GM19324 (cell line): ENCODE measurements around the gene KRT78.

Experiments used
- ATAC-seq: cut with Tn5 transposase; IDR thresholded peaks from one replicate; pipeline ENCODE4 v1.9.1; 2021; ENCODE audit warnings: mild to moderate bottlenecking, moderate library complexity; ENCODE audit not compliant: unreplicated experiment, low FRiP score

KRT78 gene

DNA sequence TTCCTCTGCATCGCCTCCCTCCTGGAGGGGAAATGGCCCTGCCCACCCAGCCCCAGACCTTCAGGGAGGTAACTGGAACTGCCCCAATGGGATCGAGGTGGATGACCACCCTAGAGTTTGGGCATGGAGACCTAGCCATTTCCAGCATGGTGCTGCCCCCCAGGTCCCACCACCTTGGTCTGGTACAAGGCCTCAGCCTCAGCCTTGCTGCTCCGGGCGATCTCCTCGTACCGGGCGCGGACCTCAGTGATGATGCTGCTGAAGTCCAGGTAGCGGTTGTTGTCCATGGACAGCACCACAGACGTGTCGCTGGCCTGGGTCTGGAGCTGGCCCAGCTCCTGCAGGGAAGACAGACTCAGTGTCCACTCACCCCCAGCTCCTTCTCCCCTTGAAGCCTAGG, 4.4 kb downstream of the KRT78 start:
- no peak for ATAC-seq

DNA sequence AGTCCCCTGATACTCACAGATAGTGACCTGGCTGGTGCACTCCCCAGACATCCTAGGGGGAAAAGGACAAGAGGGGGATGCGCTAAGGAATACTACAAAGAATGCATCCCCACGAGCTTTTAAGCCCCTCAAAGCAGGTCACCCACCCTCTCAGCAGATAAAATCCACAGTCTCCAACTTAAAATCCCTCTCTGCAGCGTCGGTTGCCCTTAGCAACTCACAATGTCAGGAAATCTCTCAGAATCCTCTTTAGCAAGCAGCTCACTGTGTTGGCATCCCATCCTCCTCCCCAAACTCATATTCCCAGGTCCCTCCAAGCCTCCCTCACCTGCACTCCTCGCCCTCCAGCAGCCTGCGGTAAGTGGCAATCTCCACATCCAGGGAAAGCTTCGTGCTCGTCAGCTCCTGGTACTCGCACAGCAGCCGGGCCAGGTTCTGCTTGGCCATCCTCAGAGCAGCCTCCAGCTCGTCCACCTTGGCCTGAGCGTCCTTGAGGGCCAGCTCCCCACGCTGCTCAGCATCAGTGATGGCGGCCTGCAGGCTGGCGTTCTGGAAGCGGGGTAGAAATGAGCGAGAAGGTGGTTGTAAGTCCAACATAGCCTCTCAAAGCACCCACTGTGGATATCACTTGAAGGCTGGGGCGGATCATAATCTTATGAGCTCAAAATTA, 9.2 kb downstream of the KRT78 start:
- ATAC-seq: no peak

DNA sequence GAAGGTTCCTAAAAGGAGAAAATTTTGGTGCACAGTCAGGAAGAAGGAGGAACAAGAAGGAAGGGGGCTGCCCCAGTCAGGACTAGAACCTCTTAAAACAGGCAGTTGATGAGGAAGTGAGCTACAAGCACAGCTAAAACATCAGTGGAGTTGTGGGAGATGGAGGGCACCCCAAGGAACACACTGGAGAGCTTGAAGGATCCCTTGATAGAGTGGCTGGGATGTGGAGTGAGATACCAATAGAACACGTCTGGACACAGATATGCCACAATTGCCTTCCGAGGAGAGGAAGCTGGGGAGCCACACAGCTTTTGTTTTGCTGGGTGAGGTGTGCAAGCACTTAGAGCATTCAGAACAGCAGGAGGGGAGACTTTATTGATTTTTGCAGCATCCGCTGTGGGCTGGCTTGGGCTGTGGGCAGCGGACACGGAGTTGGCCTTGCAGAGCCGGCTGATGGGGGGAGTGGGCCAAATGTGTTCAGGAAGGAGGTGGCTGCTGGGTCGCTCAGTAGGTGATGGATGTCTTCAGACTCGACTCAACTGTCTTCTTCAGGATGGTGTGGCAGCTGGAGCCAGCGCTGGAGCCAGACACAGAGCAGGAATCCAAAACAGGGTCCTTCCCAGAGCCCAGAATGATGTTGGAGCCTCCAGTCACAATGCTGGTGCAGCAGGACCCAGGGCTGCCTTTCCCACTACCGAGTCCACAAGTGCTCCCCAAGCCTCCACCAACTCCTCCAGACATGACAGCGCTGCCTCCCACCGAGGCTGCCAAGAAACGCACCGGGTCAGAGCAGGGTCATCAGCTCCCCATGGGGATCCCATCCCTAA, 10.0 kb downstream of the KRT78 start:
- no peak for ATAC-seq

DNA sequence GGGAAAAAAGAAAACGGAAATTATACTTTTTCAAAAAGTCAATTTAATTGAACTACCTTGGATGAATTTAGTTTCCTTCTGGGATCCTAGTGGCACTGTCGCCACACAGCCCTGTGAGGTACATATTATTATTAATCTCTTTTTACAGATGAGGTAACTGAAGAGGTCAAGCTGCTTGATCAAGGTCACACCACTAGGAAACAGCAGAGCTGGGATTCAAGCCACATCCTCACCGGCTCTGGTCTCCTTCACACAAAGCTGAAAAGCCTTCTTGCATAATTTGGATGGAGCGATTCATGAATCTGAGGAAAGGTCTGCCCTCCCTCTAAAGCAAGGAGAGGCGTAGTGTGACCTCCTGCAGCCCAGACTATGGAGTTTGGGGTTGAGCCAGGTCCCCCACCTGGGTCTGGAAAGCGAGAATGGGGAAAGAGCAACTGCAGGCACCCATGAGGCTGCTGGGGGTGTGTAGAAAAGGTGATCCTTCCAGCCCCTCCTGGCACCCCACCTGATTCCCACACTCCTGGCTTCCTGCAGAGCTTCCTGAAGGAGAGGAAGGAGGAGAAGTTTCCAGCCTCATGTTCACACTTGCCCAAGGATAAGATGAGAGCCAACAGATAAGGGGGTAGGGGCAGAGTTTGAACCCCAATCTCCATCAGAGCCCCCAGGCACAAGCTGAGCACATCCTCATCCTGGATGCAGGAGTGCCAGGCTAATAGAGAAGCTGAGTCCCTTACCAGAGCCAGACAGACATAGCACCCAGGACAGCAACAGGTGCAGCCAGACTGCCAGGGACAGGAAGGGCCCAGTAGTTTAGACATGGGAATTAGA, 10.8 kb downstream of the KRT78 start:
- ATAC-seq: no peak

DNA sequence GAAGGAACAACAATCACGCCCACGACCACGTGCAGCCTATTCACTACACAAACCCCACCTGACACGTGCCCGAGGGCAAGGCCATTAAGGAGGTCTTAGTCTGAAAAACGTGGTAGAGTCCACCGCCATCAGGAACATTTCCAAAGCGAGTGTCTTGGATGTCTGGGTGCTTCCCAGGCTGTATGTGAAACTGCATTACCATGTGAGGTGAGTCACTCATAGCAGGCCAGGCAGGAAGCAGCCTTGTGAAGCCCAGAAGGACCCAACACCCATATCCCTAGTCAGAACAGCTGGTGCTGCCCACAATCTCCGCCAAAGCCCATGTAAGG, 11.4 kb downstream of the KRT78 start:
- no peak for ATAC-seq

DNA sequence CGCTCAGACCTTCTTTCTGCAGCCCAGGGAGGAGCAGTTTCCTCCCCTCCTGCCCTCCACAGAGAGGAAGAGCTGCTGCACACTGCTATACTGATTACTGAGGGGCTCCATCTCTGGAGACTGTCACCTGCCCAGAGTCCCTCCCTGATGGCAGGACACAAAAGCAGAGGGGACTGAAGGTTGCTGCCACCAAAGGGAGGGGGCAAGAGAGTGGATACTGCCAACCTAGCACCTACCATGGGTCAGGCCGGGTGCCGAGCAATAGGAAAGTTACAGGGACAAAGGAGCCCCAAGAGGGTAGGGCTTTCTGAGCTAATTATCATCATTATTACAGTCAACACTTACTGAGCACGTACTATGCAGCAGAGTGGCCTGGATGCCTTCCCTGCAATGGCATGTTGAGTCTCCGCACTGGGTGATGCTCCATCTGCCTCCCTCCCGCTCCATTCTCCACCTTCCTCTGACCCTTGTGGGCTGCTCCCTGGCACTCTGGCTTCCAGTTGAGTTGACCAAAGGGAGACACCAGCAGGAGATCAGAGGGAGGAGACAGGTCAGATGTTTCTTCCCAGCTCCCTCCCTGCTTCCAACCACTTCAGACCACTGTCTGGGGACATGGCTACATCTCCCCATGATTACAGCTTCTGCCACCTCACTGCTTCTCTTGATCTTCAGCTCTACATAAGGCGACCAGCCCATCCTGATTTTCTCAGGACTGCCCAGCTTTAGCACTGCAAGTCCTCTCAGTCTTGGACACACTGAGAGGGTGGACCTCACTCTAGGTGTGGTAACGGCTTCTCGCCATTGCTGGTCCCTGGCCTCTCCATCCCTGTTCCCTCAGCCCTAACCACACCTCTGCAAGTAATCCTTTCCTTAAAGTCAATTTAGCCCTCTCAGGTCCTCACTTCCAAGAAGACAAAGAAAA, 12.0 kb downstream of the KRT78 start:
- no peak for ATAC-seq

DNA sequence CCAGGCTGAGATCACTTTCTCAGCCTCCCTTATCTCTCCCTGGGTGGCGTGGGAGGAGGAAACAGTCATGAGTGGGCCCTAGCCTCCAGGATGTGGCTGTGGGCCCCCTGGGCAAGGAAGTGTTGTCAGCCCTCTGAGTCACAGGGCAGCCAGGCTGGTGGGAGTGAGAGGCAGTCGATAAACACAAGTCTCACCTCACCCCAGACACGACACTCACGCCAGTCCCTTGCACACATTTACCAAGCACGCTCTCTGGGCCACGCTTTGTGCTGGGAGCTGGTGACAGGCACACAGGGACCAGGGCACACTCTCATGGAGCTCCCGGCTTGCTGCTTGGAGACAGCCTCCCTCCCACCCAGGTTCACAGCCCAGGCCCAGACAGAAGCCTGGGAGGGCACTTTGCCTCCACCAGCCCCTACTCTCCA, 12.7 kb downstream of the KRT78 start:
- ATAC-seq: no peak

DNA sequence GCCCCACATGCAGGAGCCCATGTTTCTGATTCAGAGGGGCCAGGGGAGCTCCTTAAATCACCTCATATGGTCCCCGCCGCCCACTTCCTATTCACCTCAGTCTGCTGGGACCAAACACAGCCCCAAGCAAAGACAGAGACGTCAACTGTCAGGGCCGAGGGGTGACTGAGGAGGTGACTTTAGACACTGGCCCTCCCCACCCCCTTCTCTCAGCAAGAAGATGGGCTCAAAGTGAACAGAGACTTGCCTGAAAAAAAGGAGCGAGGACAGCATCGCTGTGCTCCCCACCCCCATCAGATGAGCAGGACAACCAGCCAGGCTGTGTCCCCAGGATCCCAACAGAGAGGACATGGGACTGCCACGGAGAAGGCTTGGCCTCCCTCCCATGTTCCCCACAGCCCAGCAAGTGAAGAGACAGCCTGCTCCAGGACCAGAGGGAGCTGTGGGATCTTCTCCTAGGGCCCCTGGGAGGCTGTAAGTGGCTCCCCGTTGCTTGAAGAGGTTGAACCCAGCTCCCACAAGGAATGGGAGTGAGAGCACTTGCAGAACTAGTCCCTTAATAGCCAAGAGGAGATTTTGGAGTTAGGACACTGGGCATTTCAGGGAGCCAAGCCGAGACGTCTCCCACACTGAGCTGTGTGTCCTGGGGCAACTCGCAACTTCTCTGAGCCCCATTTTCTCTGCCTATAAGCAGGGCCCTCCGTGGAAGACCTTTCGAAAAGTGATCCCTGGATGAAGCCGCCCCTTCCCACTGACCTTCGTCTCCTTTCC, 13.3 kb downstream of the KRT78 start:
- ATAC-seq: no peak

DNA sequence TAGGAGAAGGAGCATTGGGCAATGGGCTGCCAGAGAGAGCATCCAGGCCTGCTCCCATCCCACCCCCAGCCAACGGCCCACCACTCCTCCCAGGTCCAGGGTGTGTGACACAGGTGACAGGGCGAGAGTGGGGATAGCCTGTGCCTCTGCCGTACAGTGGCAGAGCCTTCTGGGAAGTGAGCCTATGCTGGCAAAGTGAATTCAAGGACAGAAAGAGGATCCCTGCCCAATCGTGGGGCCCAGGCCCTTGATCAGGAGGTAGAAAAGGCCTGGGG, 14.1 kb downstream of the KRT78 start:
- ATAC-seq: no peak

DNA sequence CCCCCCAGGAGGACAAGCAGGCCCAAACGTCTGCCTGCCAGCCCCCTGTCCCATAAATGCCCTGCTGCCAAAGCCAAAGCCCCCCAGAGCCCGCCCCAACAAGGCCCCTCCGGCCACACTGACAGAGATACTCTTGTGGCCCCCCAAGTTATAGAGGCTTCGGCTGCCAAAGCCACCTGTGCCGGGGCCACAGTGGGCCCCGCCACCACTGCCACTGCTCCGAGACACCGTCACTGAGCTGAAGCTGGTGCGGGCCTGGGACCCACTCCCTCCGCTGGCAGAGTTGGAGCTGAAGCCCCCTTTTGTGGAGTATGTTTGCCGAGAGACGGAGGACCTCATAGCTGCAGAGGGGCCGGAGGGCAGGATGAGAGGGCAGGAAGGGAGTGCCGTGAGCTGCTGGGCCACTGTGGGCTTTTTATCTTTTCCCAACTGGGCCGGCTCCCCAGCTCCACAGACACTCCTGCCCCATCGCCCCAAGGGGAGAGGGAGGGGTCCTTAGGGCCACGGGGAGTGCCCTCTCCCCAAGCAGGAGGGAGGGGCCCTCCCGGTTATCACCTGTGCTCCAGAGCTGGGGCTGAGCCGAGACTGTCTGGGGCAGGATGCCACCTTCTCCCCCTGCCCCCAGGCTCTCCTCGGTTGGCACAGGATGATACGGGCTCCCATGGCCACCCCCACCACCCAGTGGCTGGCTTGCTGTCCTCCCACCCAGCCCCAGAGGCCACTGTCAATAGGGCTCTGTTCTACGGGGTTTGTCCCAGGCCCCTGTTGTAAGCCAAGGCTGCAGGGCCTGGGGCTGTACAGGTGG, 14.7 kb downstream of the KRT78 start, which contains the start of gene KRT79:
Gene KRT79 (minus strand): TSS at position 390 of the 805 bp plus-strand sequence. CDS start 51 bp downstream, at position 339.
- no peak for ATAC-seq

DNA sequence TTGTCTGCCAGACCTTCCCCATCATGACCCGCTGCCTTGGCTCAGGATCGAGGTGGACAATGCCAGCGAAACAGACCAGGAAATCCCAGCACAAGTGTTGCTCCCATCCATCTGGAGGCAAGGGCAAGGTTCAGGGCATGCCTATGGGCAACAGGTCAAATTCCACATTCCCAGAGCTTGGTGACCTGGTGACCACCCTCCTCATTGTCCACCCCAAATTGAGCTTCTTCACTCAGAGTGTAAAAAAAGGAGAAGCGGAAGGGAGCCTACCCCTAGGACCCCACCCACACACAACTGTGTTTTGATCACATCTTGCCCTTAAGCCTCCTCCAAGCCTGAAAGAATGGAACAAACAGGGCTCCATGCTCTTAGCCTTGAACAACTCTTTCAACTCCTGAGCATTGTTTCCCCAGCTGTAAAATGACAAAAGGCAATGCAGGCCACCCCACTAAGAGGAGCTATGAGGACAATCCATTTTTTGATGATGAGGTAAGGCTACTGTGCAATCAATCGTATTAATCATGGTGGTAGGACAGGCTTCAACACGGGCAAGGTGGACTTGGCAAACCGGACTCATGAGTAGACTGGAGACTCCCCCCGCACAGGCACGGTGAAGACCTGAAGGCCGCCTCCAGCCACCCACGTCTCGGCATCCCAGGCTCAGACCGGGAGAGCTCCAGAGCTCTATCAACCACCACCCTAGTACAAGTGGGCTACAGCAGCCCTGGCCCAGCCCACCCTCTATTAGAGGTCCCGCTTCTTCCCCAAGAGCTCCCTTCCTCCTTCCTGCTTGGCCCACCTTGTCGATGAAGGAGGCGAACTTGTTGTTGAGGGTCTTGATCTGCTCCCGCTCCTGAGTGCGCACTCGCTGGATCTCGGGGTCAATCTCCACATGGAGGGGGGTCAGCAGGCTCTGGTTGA, 15.5 kb downstream of the KRT78 start:
- ATAC-seq: no peak

DNA sequence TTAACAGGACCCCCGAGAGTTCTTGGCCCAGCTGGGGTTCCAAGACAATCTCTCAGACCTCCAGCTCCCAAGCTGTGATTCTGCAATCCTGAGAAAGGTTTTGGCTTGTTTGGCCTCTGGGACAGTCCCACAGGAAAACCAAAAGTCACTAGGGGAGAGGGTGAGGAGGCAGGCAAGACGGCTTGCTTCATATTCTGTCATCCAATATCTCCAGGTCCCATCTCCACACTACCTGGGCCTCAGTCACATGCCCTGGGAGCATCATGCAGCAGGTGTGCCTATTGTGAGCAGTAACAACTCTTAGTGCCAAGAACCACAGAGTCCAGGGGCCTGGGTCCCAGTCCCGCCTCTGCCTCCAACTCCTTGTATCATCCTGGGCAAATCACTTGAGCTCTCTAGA, 16.3 kb downstream of the KRT78 start:
- ATAC-seq: no peak

DNA sequence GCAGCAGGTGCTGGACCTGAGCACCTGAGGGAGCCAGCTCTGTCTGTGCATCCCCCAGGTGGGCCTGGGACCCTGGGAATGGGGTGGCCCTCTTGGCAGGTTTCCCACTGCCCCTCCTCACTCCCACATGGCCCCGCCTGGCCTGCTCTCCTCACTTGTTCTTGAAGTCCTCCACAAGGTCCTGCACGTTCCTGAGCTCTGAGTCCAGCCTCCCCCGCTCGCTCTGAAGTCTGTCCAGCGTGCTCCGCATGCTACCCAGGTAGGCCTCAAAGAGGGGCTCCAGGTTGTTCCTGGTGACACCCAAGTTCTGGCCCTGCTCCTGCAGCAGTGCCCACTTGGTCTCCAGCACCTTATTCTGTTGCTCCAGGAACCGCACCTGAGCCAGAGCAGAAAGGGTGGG, 17.5 kb downstream of the KRT78 start:
- ATAC-seq: no peak

DNA sequence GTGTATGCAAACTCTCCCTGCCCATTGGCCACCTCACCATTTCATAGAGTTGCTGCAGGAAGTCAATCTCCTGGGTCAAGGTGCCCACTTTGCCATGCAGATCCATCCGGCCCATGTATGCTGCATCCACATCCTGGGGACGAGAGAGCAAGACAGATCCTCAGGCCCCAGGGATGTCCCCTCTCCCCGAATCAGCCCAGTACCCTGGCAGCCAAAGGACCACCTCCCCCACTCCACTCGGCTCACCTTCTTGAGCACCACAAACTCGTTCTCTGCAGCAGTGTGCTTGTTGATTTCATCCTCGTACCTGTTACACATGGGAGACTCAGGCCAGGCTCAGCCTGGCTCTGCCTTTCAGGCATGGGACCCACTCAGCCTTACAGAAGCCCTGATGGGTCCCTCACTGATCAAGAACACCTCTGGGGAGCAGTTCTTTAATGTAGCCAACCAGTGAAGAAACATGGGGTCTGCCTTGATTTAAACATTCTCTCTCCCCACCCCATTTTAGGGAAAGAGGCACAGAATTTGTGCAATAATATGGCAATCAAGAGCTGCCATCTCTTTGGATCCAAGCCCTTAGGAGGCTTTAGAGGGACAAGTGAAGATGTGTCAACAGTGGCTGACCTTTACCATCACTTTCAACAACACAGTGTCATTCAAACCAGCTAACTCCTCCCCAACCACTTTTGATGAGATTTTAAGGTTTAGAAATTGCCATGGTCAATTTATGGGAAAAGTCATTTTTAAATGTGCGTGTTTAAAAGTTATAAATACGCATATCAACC, 18.6 kb downstream of the KRT78 start:
- ATAC-seq: no peak

DNA sequence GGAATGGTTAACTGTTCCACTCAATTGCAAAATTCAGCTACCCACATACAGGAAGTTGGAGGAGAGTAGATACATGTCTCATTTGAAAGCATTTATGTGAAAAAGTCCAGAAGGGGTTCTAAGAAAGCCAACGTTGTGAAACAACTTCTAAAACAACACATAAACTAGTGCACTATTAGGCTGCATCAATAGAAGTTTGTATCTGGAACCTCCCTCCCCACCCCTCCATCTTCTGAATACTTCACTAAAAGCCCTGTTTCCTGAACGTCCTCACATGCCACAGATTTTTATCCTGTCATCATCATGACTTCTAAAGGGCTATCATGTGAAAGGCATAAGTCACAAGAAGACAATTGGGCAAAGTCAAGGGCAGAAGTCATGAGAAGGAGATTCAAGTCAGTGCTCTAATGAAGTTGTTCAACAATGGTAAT, 20.2 kb downstream of the KRT78 start:
- no peak for ATAC-seq

DNA sequence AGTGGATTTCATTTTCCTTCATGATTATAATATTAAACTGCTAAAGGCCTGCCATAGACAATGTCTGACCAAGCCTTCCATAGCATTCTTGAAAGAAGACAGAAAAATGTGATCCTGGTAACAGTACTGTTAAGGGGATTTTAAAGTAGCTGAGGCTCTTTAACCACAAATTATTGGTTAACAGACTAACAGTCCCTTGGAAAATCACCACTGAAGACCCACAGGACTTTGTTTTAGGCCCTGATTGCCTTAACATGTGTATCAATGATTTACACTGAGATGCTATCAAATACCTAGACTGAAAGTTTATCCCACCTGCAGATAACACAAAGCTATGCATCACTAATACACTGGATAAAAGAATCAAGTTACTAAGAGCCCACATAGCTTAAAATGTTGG, 20.6 kb downstream of the KRT78 start:
- no peak for ATAC-seq

DNA sequence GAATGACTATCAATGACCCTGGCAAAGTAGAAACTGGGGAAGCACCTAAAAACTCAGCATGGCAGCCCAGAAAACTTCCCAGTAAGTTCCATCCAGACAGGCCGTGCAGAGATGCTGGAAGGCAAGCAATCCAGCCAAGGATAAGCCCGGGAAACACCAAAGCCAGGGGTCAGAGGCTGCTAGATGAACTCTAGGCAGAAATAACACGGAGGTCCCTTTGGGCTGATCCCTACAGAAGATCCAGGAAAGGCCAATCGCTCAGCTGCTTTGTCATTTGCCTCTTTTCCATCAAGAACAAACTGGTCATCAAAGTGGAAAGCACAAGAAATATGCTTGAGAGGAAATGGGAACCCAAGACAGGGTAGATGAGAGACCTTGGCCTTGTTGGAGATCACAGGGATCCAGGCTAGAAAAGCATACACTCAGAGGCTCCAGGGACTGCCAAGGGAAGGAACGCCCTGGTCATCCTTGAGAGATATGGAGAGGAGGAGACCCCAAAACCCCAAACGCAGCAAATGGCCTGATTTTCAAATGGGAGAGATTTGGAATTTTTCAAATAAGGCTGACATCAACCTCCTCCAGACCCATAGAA, 21.2 kb downstream of the KRT78 start:
- no peak for ATAC-seq
